ENCODE results near the gene RACK1. TPM values are rescaled to one million over a fixed set of nuclear protein-coding genes. Genes with fewer than 3 reads are reported as not detected.

The RACK1 gene
- total and polyA plus RNA-seq, 2 of the 4 experiments (the other 2 are of a cell fraction) = 4,263 to 9,350 TPM

- TF ChIP-seq MXI1 (IDR thresholded peaks at IDR 0.05; ENCODE audit: borderline replicate concordance, low read depth, low read length) (no peak), BHLHE40 (IDR thresholded peaks at IDR 0.05; ENCODE audit: low read depth, low read length) (no peak), RAD21 (IDR thresholded peaks at IDR 0.05; ENCODE audit: low read length) (no peak)
Measured at GRCh38 chr5:181258576-181258975, 14.9 kb upstream of the RACK1 start (continued).

- dilution Hi-C loops (cut with HindIII; ENCODE audit: low sequenced_read_pairs, unreplicated experiment) = no loop called here
- H3K23ac ChIP-seq (ENCODE audit: low read depth, low read length) = no peak overlapping the region
- no peak for TF ChIP-seq FOS (IDR thresholded peaks at IDR 0.05; ENCODE audit: low read depth, low read length)
- TF ChIP-seq CHD1 (IDR thresholded peaks at IDR 0.05; ENCODE audit: low read depth, low read length) = no peak
- TF ChIP-seq MXI1 (IDR thresholded peaks at IDR 0.05; ENCODE audit: borderline replicate concordance, low read depth, low read length) = no peak
- no peak for TF ChIP-seq USF2 (IDR thresholded peaks at IDR 0.05; ENCODE audit: low read depth, low read length)
- no peak for TF ChIP-seq POLR2A (IDR thresholded peaks at IDR 0.05; ENCODE audit: low read depth, low read length)
- TF ChIP-seq NFE2L2 (IDR thresholded peaks at IDR 0.05; ENCODE audit: low read depth, low read length) = no peak
- no peak for TF ChIP-seq RCOR1 (IDR thresholded peaks at IDR 0.05; ENCODE audit: insufficient replicate concordance, low read length)
- no peak for TF ChIP-seq MAZ (IDR thresholded peaks at IDR 0.05; ENCODE audit: borderline replicate concordance, low read depth, low read length)
- no peak for TF ChIP-seq CEBPB (IDR thresholded peaks at IDR 0.05; ENCODE audit: low read depth, low read length)
- no peak for TF ChIP-seq RFX5 (IDR thresholded peaks at IDR 0.05; ENCODE audit: low read depth, low read length)
- TF ChIP-seq CTCF (conservative IDR thresholded peaks at IDR 0.05; ENCODE audit: low read depth, low read length) = no peak
- no peak for TF ChIP-seq BHLHE40 (IDR thresholded peaks at IDR 0.05; ENCODE audit: low read depth, low read length)
- no peak for TF ChIP-seq MAFK (IDR thresholded peaks at IDR 0.05; ENCODE audit: low read depth, low read length)
Measured at GRCh38 chr5:181255836-181256578, 12.3 kb upstream of the RACK1 start.

More at GRCh38 chr5:181255836-181256578, 12.3 kb upstream of the RACK1 start:
- Histone ChIP-seq H3K18ac (ENCODE audit: low read depth, low read length) (no peak overlapping the region), H4K20me1 (ENCODE audit: insufficient read depth, low read length) (peaks cover 69% of the 10 kb centered on the region), H3K27ac (ENCODE audit: insufficient read depth, low read length) (no peak overlapping the region), H3K14ac (replicated peaks; ENCODE audit: low read depth, low read length) (no peak overlapping the region), H2BK5ac (ENCODE audit: low read depth, low read length, poor library complexity, severe bottlenecking) (no peak overlapping the region), H3K36me3 (ENCODE audit: control insufficient read depth, insufficient read depth, low read length) (peaks cover 19% of the 10 kb centered on the region), H3K27me3 (ENCODE audit: control insufficient read depth, insufficient read depth, low read length) (no peaks in the 10 kb centered on the region), H3K56ac (ENCODE audit: extremely low read depth, insufficient read depth, low read length) (no peak overlapping the region), H2BK15ac (ENCODE audit: low read depth, low read length) (no peak overlapping the region), H3K9ac (ENCODE audit: low read depth, low read length) (no peak overlapping the region), H3K9me1 (ENCODE audit: insufficient read depth, low read length) (peaks cover 3% of the 10 kb centered on the region), H4K8ac (ENCODE audit: low read depth in 2 of 2, low read length in 2 of 2) (no peak overlapping the region), H2AK9ac (replicated peaks; ENCODE audit: low read depth, low read length, poor library complexity) (no peak overlapping the region), H2AK5ac (ENCODE audit: low read depth, low read length) (no peak overlapping the region), H4K5ac (ENCODE audit: low read depth, low read length) (no peak overlapping the region), H4K91ac (ENCODE audit: insufficient read depth, low read depth, low read length) (no peak overlapping the region), H3K79me1 (ENCODE audit: low read depth in 1 of 2, low read length in 2 of 2) (peaks cover 12 to 63% of the 10 kb centered on the region in 2 experiments), H3K4me2 (ENCODE audit: low read depth, low read length) (no peak overlapping the region), H2BK20ac (ENCODE audit: low read depth, low read length) (no peak overlapping the region), H3K4ac (ENCODE audit: low read depth, low read length) (no peak overlapping the region), H2AFZ (replicated peaks; ENCODE audit: low read length, poor library complexity) (no peak overlapping the region), H3K4me1 (ENCODE audit: control insufficient read depth, insufficient read depth, low read length) (peaks cover 5% of the 10 kb centered on the region), H3K4me3 (ENCODE audit: insufficient read depth, low read depth, low read length) (no peak overlapping the region), H3K9me3 (ENCODE audit: control insufficient read depth, insufficient read depth, low read length) (no peaks in the 10 kb centered on the region), H2BK120ac (ENCODE audit: low read depth, low read length) (no peak overlapping the region)
- TSS peak; percentile 24 for BruUV-seq (replicated peaks)
- intact Hi-C loops (cut with micrococcal nuclease) (no loop called here), in situ Hi-C loops (cut with MboI; ENCODE audit: low sequenced_read_pairs) (loop anchor here (5.0 to 10.0 kb wide), 2 partner anchors 69 to 451 kb away; partner anchors contain the start of gene MGAT1)
- WGBS, 2 experiments (ENCODE audit: extremely low coverage in 2 of 2, insufficient read length in 1 of 2) = no CpG with 5 or more reads among the region's 7 CpGs
- DNase-seq (no peak), ATAC-seq (ENCODE audit: low read depth) (no peak)
- ChIA-PET POLR2A (ENCODE audit: unreplicated experiment) (interaction anchor here (0.6 kb wide), 1 partner anchor 30 kb away, joined by 3 read pairs; no protein-coding TSS in a partner anchor), CTCF (no interaction called here)
